ENCODE measurements around the gene TLE4. TPM values are rescaled to one million over a fixed set of nuclear protein-coding genes. Genes with fewer than 3 reads are reported as not detected.

The TLE4 gene
- polyA plus RNA-seq, 1 of the 3 experiments (the other 2 are of a cell fraction), result 40.4 TPM

DNA sequence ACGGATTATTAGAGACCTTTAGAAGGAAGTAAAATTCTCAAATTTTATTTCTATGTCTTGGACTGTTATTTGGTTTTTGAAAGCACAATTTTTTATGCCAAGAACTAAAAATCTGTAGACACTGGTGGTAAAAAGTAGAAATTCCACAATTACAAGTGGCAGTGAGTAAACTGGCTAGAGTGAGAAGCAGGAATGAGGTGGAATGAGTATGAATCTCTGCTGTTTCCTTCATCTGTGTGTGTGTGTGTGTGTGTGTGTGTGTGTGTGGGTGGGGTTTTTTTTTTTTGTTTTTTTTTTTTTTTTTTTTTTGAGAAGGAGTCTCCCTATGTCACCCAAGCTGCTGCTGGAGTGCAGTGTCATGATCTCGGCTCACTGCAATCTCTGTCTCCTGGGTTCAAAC is 94.2 kb downstream of the TLE4 start:
- Histone ChIP-seq H2AFZ (ENCODE audit: low read depth) (no peak overlapping the region), H3K4me1 (ENCODE audit: control insufficient read depth in 1 of 2, insufficient read depth in 2 of 2, low read depth in 1 of 2, low read length in 1 of 2) (peaks cover 30 to 45% of the 10 kb centered on the region in 2 experiments), H3K36me3 (replicated peaks in 1 of 2; ENCODE audit: control insufficient read depth in 1 of 2, insufficient read depth in 2 of 2, low read length in 1 of 2) (peaks cover 21 to 29% of the 10 kb centered on the region in 2 experiments), H3K4me2 (no peak overlapping the region), H3K27me3 (ENCODE audit: insufficient read depth) (no peaks in the 10 kb centered on the region), H3F3A (replicated peaks; ENCODE audit: insufficient read depth) (peaks cover 7% of the 10 kb centered on the region), H3K27ac (ENCODE audit: low read depth in 2 of 2, low read length in 1 of 2) (no peak overlapping the region), H3K4me3 (ENCODE audit: low read depth in 2 of 2, low read length in 1 of 2) (no peak overlapping the region), H3K79me2 (ENCODE audit: insufficient read depth) (peaks cover 59% of the 10 kb centered on the region), H4K20me1 (ENCODE audit: insufficient read depth) (peaks cover 8% of the 10 kb centered on the region), H3K9ac (no peak overlapping the region), H3K9me2 (no peaks in the 10 kb centered on the region), H3K9me3 (no peaks in the 10 kb centered on the region)
- ChIA-PET CTCF (interaction anchor here (0.6 kb wide), 1 partner anchor 12 kb away, joined by 3 read pairs; no protein-coding TSS in a partner anchor), POLR2A (no interaction called here)
- no peak for DNase-seq
- WGBS (ENCODE audit: low lambda C conversion rate), result 91% methylated on average over 2 of the region's 2 CpGs
- TF ChIP-seq MAX (IDR thresholded peaks at IDR 0.05; ENCODE audit: low read depth) (no peak), SIN3A (IDR thresholded peaks at IDR 0.05; ENCODE audit: borderline replicate concordance, low read depth, low read length) (no peak), NRF1 (IDR thresholded peaks at IDR 0.05; ENCODE audit: low read depth, low read length) (no peak), FOXJ3 (CRISPR knock-in tag; IDR thresholded peaks at IDR 0.05) (no peak), ZBTB33 (IDR thresholded peaks at IDR 0.05; ENCODE audit: borderline replicate concordance, low read depth) (no peak)

DNA sequence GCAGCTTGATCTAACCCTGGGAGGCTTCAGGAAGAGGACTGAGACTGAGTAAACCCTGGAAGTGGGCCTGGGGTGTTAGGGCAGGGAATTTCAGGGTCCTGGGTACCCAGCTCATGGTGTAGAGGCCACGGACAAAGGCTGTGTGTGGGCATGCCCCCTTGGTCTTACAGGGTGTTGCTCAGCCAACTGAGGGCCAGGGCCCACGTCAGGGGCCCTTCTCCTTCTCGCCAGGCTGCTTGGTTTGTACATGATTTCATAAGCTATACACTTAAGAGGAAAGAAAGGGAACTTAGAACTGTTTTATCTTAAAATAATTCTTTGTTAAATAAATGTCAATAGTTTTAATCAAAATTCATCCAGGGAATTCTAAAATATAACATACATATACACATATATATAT is 95.4 kb downstream of the TLE4 start:
- WGBS (ENCODE audit: low lambda C conversion rate), result 95% methylated on average over 3 of the region's 3 CpGs

GRCh38 chr9:79667817-79668436 is 96.2 kb downstream of the TLE4 start:
- H3K79me2 ChIP-seq (ENCODE audit: insufficient read depth), result peaks cover 60% of the 10 kb centered on the region
- no peaks in the 10 kb centered on the region for H3K27me3 ChIP-seq (ENCODE audit: insufficient read depth)
- H3K4me1 ChIP-seq (ENCODE audit: control insufficient read depth in 1 of 2, insufficient read depth in 2 of 2, low read depth in 1 of 2, low read length in 1 of 2), result peaks cover 13 to 26% of the 10 kb centered on the region in 2 experiments
- no peak overlapping the region for H2AFZ ChIP-seq (ENCODE audit: low read depth)
- peaks cover 7% of the 10 kb centered on the region for H3F3A ChIP-seq (replicated peaks; ENCODE audit: insufficient read depth)
- H3K9ac ChIP-seq, result no peak overlapping the region
- no peak overlapping the region for H3K4me2 ChIP-seq
- no peak overlapping the region for H3K4me3 ChIP-seq (ENCODE audit: low read depth in 2 of 2, low read length in 1 of 2)
- no peak for DNase-seq
- no peaks in the 10 kb centered on the region for H3K9me3 ChIP-seq
- peaks cover 29 to 37% of the 10 kb centered on the region in 2 experiments for H3K36me3 ChIP-seq (replicated peaks in 1 of 2; ENCODE audit: control insufficient read depth in 1 of 2, insufficient read depth in 2 of 2, low read length in 1 of 2)
- H3K27ac ChIP-seq (ENCODE audit: low read depth in 2 of 2, low read length in 1 of 2), result no peak overlapping the region
- WGBS (ENCODE audit: low lambda C conversion rate), result 92% methylated on average over 9 of the region's 9 CpGs
- H4K20me1 ChIP-seq (ENCODE audit: insufficient read depth), result peaks cover 13% of the 10 kb centered on the region
- ChIA-PET CTCF (interaction anchor here (0.6 kb wide), 1 partner anchor 89 kb away, joined by 3 read pairs; no protein-coding TSS in a partner anchor), POLR2A (no interaction called here)
- no peaks in the 10 kb centered on the region for H3K9me2 ChIP-seq
- TF ChIP-seq RCOR1 (IDR thresholded peaks at IDR 0.05; ENCODE audit: low read length) (no peak), IRF3 (IDR thresholded peaks at IDR 0.05; ENCODE audit: low read depth, low read length) (no peak), EZH2phosphoT487 (IDR thresholded peaks at IDR 0.05; ENCODE audit: borderline replicate concordance, low read depth) (no peak), NFIC (IDR thresholded peaks at IDR 0.05; ENCODE audit: borderline replicate concordance) (no peak), ZBTB33 (IDR thresholded peaks at IDR 0.05; ENCODE audit: borderline replicate concordance, low read depth) (no peak), FOXM1 (IDR thresholded peaks at IDR 0.05; ENCODE audit: low read depth) (no peak), MEF2A (IDR thresholded peaks at IDR 0.05; ENCODE audit: borderline replicate concordance, low read depth) (no peak), SIN3A (IDR thresholded peaks at IDR 0.05; ENCODE audit: borderline replicate concordance, low read depth, low read length) (no peak), TCF12 (IDR thresholded peaks at IDR 0.05) (no peak), NRF1 (IDR thresholded peaks at IDR 0.05; ENCODE audit: low read depth, low read length) (no peak)
- TF ChIP-seq, protein P1, sequence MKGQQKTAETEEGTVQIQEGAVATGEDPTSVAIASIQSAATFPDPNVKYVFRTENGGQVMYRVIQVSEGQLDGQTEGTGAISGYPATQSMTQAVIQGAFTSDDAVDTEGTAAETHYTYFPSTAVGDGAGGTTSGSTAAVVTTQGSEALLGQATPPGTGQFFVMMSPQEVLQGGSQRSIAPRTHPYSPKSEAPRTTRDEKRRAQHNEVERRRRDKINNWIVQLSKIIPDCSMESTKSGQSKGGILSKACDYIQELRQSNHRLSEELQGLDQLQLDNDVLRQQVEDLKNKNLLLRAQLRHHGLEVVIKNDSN (IDR thresholded peaks at IDR 0.05; ENCODE audit: borderline replicate concordance, low read depth), result no peak

More for the DNA sequence above, 95.4 kb downstream of the TLE4 start:
- Histone ChIP-seq H4K20me1 (ENCODE audit: insufficient read depth) (peaks cover 13% of the 10 kb centered on the region), H3K9me3 (no peaks in the 10 kb centered on the region), H3K4me3 (ENCODE audit: low read depth in 2 of 2, low read length in 1 of 2) (no peak overlapping the region), H3F3A (replicated peaks; ENCODE audit: insufficient read depth) (peaks cover 7% of the 10 kb centered on the region), H2AFZ (ENCODE audit: low read depth) (no peak overlapping the region), H3K4me1 (ENCODE audit: control insufficient read depth in 1 of 2, insufficient read depth in 2 of 2, low read depth in 1 of 2, low read length in 1 of 2) (peaks cover 19 to 34% of the 10 kb centered on the region in 2 experiments), H3K36me3 (replicated peaks in 1 of 2; ENCODE audit: control insufficient read depth in 1 of 2, insufficient read depth in 2 of 2, low read length in 1 of 2) (peaks cover 28 to 36% of the 10 kb centered on the region in 2 experiments), H3K4me2 (no peak overlapping the region), H3K27ac (ENCODE audit: low read depth in 2 of 2, low read length in 1 of 2) (no peak overlapping the region), H3K79me2 (ENCODE audit: insufficient read depth) (peaks cover 63% of the 10 kb centered on the region), H3K9ac (no peak overlapping the region), H3K9me2 (no peaks in the 10 kb centered on the region), H3K27me3 (ENCODE audit: insufficient read depth) (no peaks in the 10 kb centered on the region)
- ChIA-PET CTCF (interaction anchor here (0.6 to 0.9 kb wide), 2 partner anchors 51 to 90 kb away, joined by 3 to 4 read pairs; no protein-coding TSS in a partner anchor), POLR2A (no interaction called here)
- TF ChIP-seq NFIC (IDR thresholded peaks at IDR 0.05; ENCODE audit: borderline replicate concordance), result no peak
- TF ChIP-seq JUND (IDR thresholded peaks at IDR 0.05), result no peak
- TF ChIP-seq MEF2A (IDR thresholded peaks at IDR 0.05; ENCODE audit: borderline replicate concordance, low read depth), result no peak
- no peak for DNase-seq

All from SK-N-SH (cell line).